IMR-90 (cell line): ENCODE data around the gene VAV3. TPM values are rescaled to one million over a fixed set of nuclear protein-coding genes. Genes with fewer than 3 reads are reported as not detected.

ENCODE experiments used
- ATAC-seq: fragments of 200-7000 bp; cut with Tn5 transposase; 2 replicates; pipeline ENCODE4 v1.9.1; 2020; ENCODE audit warnings: low read depth, mild to moderate bottlenecking, moderate library complexity
- BruUV-seq: library from RNA; stranded (reverse); fragments of 400-500 nt; replicated peaks from 2 replicates; lab custom pipeline; 2021; lab: Mats Ljungman, UMichigan
- CTCF ChIA-PET: fragments of 300-600 bp; formaldehyde crosslinking; extraction: SDS; loops from one replicate; lab custom pipeline; 2021; ENCODE audit warnings: antibody characterized with exemption; lab: Yijun Ruan, JAX
- POLR2A ChIA-PET: fragments of 300-600 bp; sonication (Branson Sonifier 250); formaldehyde crosslinking; loops from one replicate; lab custom pipeline; 2022; ENCODE audit warnings: antibody characterized with exemption; ENCODE audit not compliant: unreplicated experiment; lab: Charles Lee
- DNase-seq: peaks from one replicate; pipeline ENCODE4 v3.0.0; 2013
- H2AFZ ChIP-seq: replicated peaks from 2 replicates; pipeline ENCODE3; 2013; ENCODE audit warnings: low read length, mild to moderate bottlenecking; ENCODE audit not compliant: poor library complexity
- H2AK5ac ChIP-seq: 2 replicates; pipeline ENCODE4 v1.6.1; 2013; ENCODE audit warnings: low read depth, low read length, inconsistent platforms
- H2AK9ac ChIP-seq: replicated peaks from 2 replicates; pipeline ENCODE3; 2013; ENCODE audit warnings: mild to moderate bottlenecking, low read depth, low read length, moderate library complexity; ENCODE audit not compliant: poor library complexity
- H2BK120ac ChIP-seq: 2 replicates; pipeline ENCODE4 v1.6.1; 2013; ENCODE audit warnings: low read depth, low read length, inconsistent platforms
- H2BK15ac ChIP-seq: 3 replicates; pipeline ENCODE4 v1.6.1; 2013; ENCODE audit warnings: low read depth, low read length, inconsistent platforms
- H2BK20ac ChIP-seq: 2 replicates; pipeline ENCODE4 v1.6.1; 2013; ENCODE audit warnings: low read depth, mild to moderate bottlenecking, inconsistent platforms, low read length, moderate library complexity
- H2BK5ac ChIP-seq: 2 replicates; pipeline ENCODE4 v1.6.1; 2013; ENCODE audit warnings: mild to moderate bottlenecking, low read depth, low read length, inconsistent platforms; ENCODE audit not compliant: poor library complexity, severe bottlenecking
- H3K14ac ChIP-seq: replicated peaks from 2 replicates; pipeline ENCODE4 v1.6.1; 2013; ENCODE audit warnings: low read depth, low read length, inconsistent platforms
- H3K18ac ChIP-seq: 2 replicates; pipeline ENCODE4 v1.6.1; 2013; ENCODE audit warnings: low read depth, low read length, control low read depth
- H3K23ac ChIP-seq: 2 replicates; pipeline ENCODE4 v1.6.1; 2013; ENCODE audit warnings: low read depth, low read length, inconsistent platforms
- H3K27ac ChIP-seq: 2 replicates; pipeline ENCODE4 v1.5.1; 2013; ENCODE audit warnings: mild to moderate bottlenecking, control low read depth, low read length; ENCODE audit not compliant: insufficient read depth
- H3K27me3 ChIP-seq: 2 replicates; pipeline ENCODE4 v1.6.1; 2013; ENCODE audit warnings: low read length; ENCODE audit not compliant: control insufficient read depth, insufficient read depth
- H3K36me3 ChIP-seq: 2 replicates; pipeline ENCODE4 v1.6.1; 2013; ENCODE audit warnings: low read length, mixed read lengths; ENCODE audit not compliant: control insufficient read depth, insufficient read depth
- H3K4ac ChIP-seq: 2 replicates; pipeline ENCODE4 v1.6.1; 2013; ENCODE audit warnings: low read depth, low read length, inconsistent platforms
- H3K4me1 ChIP-seq: 2 replicates; pipeline ENCODE4 v1.6.1; 2013; ENCODE audit warnings: low read length, mixed read lengths; ENCODE audit not compliant: control insufficient read depth, insufficient read depth
- H3K4me2 ChIP-seq: 2 replicates; pipeline ENCODE4 v1.6.1; 2013; ENCODE audit warnings: low read depth, mild to moderate bottlenecking, control low read depth, low read length, moderate library complexity
- H3K4me3 ChIP-seq: 2 replicates; pipeline ENCODE4 v1.5.1; 2013; ENCODE audit warnings: low read depth, mild to moderate bottlenecking, control low read depth, low read length, moderate library complexity; ENCODE audit not compliant: insufficient read depth
- H3K56ac ChIP-seq: 2 replicates; pipeline ENCODE4 v1.6.1; 2013; ENCODE audit warnings: low read length, inconsistent platforms; ENCODE audit not compliant: insufficient read depth; ENCODE audit errors: extremely low read depth
- H3K79me1 ChIP-seq, 2 experiments: 2 replicates each; pipeline ENCODE4 v1.6.1; 2013; ENCODE audit warnings: low read length in 2 of 2, inconsistent platforms in 1 of 2, low read depth in 1 of 2
- H3K9ac ChIP-seq: 2 replicates; pipeline ENCODE4 v1.6.1; 2013; ENCODE audit warnings: low read depth, low read length, control low read depth
- H3K9me1 ChIP-seq: 2 replicates; pipeline ENCODE4 v1.6.1; 2013; ENCODE audit warnings: low read length, inconsistent platforms; ENCODE audit not compliant: insufficient read depth
- H3K9me3 ChIP-seq: 2 replicates; pipeline ENCODE4 v1.6.1; 2013; ENCODE audit warnings: low read length; ENCODE audit not compliant: control insufficient read depth, insufficient read depth
- H4K20me1 ChIP-seq: 2 replicates; pipeline ENCODE4 v1.6.1; 2013; ENCODE audit warnings: low read length, inconsistent platforms; ENCODE audit not compliant: insufficient read depth
- H4K5ac ChIP-seq: 2 replicates; pipeline ENCODE4 v1.6.1; 2013; ENCODE audit warnings: mild to moderate bottlenecking, low read depth, low read length, control low read depth
- H4K8ac ChIP-seq, 2 experiments: 2 replicates each; pipeline ENCODE4 v1.6.1; 2013; ENCODE audit warnings: low read depth in 2 of 2, low read length in 2 of 2, control low read depth in 1 of 2, inconsistent platforms in 1 of 2
- H4K91ac ChIP-seq: 2 replicates; pipeline ENCODE4 v1.6.1; 2013; ENCODE audit warnings: low read depth, low read length, inconsistent platforms; ENCODE audit not compliant: insufficient read depth
- CHD1 ChIP-seq: IDR thresholded peaks from 2 replicates; pipeline ENCODE4 v1.6.1; 2012; ENCODE audit warnings: low read depth, low read length, improper control_type of control experiment
- CTCF ChIP-seq: conservative IDR thresholded peaks from 2 replicates; pipeline ENCODE4 v1.5.1; 2012; ENCODE audit warnings: mild to moderate bottlenecking, low read depth, low read length, improper control_type of control experiment
- RCOR1 ChIP-seq: IDR thresholded peaks from 2 replicates; pipeline ENCODE4 v1.6.1; 2012; ENCODE audit warnings: mild to moderate bottlenecking, low read length, improper control_type of control experiment; ENCODE audit not compliant: insufficient replicate concordance
- WGBS, 2 experiments: methylation state at CpG; one replicate each; pipeline versions ENCODE4 v1.1.5 to v1.1.7; 2013; ENCODE audit warnings: missing lambda C conversion rate in 2 of 2; ENCODE audit not compliant: insufficient read length in 1 of 2; ENCODE audit errors: extremely low coverage in 2 of 2; 5-methylcytosine and 5-hydroxymethylcytosine counted together
- dilution Hi-C: fragments of 300-500 bp; cut with HindIII; formaldehyde crosslinking; loops from one replicate; pipeline ENCODE4 v1.14.3; 2018; ENCODE audit warnings: low sequenced_read_pairs; ENCODE audit not compliant: unreplicated experiment
- in situ Hi-C: fragments of 300-500 bp; cut with MboI; formaldehyde crosslinking; loops from 3 replicates; pipeline ENCODE4 v1.14.3; 2019; ENCODE audit warnings: low sequenced_read_pairs, inconsistent platforms, mixed read lengths
- intact Hi-C: fragments of 100-400 bp; cut with micrococcal nuclease; formaldehyde crosslinking; loops from 2 replicates; pipeline ENCODE4 v1.10.0; 2022
- polyA plus RNA-seq, 3 experiments: library from polyadenylated mRNA; depleted of rRNA; stranded (reverse); fragments of >200 nt; gene quantifications; 2 replicates each; pipeline ENCODE4 v1.2.3, GENCODE V29; 2012; ENCODE audit warnings: low replicate concordance in 1 of 3
- total RNA-seq: library from RNA; depleted of rRNA; stranded (reverse); fragments of >200 nt; gene quantifications from 2 replicates; pipeline ENCODE4 v1.2.3, GENCODE V29; 2012

VAV3 gene
- total and polyA plus RNA-seq, 2 of the 4 experiments (the other 2 are of a cell fraction): 0.12 to 0.18 TPM

- no peak overlapping the region for H3K27ac ChIP-seq
- H4K91ac ChIP-seq: no peak overlapping the region
- ChIA-PET CTCF (no interaction called here), POLR2A (no interaction called here)
- no peak overlapping the region for H2AK5ac ChIP-seq
- no peak overlapping the region for H2BK120ac ChIP-seq
- no peaks in the 10 kb centered on the region for H3K9me1 ChIP-seq
- TF ChIP-seq CHD1: no peak
- TF ChIP-seq RCOR1: no peak
- no peak for TF ChIP-seq CTCF
- H2AFZ ChIP-seq: no peak overlapping the region
- in situ Hi-C loops: no loop called here
- H3K23ac ChIP-seq: no peak overlapping the region
- no peaks in the 10 kb centered on the region for H3K79me1 ChIP-seq
- no peak overlapping the region for H3K4me3 ChIP-seq
- dilution Hi-C loops: no loop called here
- no peaks in the 10 kb centered on the region for H3K9me3 ChIP-seq
- H4K20me1 ChIP-seq: no peaks in the 10 kb centered on the region
- H2BK20ac ChIP-seq: no peak overlapping the region
- H3K9ac ChIP-seq: no peak overlapping the region
- H3K36me3 ChIP-seq: no peaks in the 10 kb centered on the region
- no peak for ATAC-seq
- BruUV-seq: no TSS peak
- no peak overlapping the region for H4K5ac ChIP-seq
- H2BK15ac ChIP-seq: no peak overlapping the region
- H3K4ac ChIP-seq: no peak overlapping the region
- H3K4me1 ChIP-seq: no peaks in the 10 kb centered on the region
- no peak overlapping the region for H3K56ac ChIP-seq
- no peak overlapping the region for H3K4me2 ChIP-seq
- no peak for DNase-seq
- no peak overlapping the region for H3K14ac ChIP-seq
- intact Hi-C loops: no loop called here
- H2AK9ac ChIP-seq: no peak overlapping the region
- H3K27me3 ChIP-seq: no peaks in the 10 kb centered on the region; the same call in 1 of the 2 replicates
- no peak overlapping the region for H3K18ac ChIP-seq
- no peak overlapping the region for H2BK5ac ChIP-seq
- WGBS, 2 experiments: no CpG with 5 or more reads among the region's 2 CpGs
- H4K8ac ChIP-seq: no peak overlapping the region
Measured at GRCh38 chr1:107952989-107953388, 12.0 kb downstream of the VAV3 start.
